Iris pigment epithelial cell (primary cell): Measurements from ENCODE around the gene ANKRD23.
"Not testable (repeated sequence)": the region's sequence is repeated elsewhere in the genome, so short reads cannot be mapped to it uniquely, and the experiment has no call there.

Experiments used
- DNase-seq: peaks from one replicate; pipeline ENCODE4 v3.0.0-alpha.2; 2011; ENCODE audit warnings: low read depth

Gene ANKRD23

GRCh38 chr2:96798733-96799622 lies 44.8 kb downstream of the ANKRD23 start:
- no peak for DNase-seq

- DNase-seq = no peak
These were observed 46.7 kb downstream of the ANKRD23 start for GRCh38 chr2:96797066-96797625.

- DNase-seq = not testable (repeated sequence)
These were observed 47.3 kb downstream of the ANKRD23 start for GRCh38 chr2:96796497-96796896.

GRCh38 chr2:96795076-96795475 lies 48.7 kb downstream of the ANKRD23 start:
- no peak for DNase-seq

GRCh38 chr2:96792772-96793749 lies 50.8 kb downstream of the ANKRD23 start:
- no peak for DNase-seq

- no peak for DNase-seq
These were observed 54.6 kb downstream of the ANKRD23 start for GRCh38 chr2:96789245-96789617.

GRCh38 chr2:96788442-96789244 lies 55.2 kb downstream of the ANKRD23 start:
- peak; percentile 29 for DNase-seq
